ENCODE data around the gene ELP4. TPM values are rescaled to one million over a fixed set of nuclear protein-coding genes. Genes with fewer than 3 reads are reported as not detected.

The ELP4 gene
- total and polyA plus RNA-seq, 12 donors, result 10.5 to 30.4 (median 18.0) TPM

DNA sequence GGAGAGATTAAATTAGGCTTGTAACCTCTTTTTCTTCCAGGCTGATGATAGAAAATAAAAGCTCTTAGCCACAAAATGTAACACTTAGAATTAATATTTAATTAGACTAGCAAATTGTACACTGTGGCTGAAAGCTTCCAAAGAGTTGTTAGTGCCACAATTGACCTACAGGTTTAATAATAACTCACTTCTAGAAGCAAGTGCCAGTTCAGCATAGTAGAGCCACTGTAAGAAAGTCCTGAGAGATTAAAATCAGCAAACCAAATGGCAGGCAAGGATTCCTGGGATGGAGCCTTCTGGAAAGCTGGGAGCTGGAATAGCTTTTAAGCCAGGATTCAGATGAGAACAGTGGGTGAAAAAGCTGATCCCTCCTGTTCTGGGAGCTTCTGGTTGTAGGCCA is 131.0 kb downstream of the ELP4 start:
- Histone ChIP-seq H3K4me1 (replicated peaks in 1 of 2) (peaks cover 0 to 3% of the 10 kb centered on the region in 2 donors), H3K36me3 (replicated peaks in 1 of 2) (no peaks in the 10 kb centered on the region), H3K9me3 (replicated peaks in 1 of 3) (no peaks in the 10 kb centered on the region), H3K27ac (no peak overlapping the region), H3K27me3 (no peaks in the 10 kb centered on the region), H3K4me3 (no peak overlapping the region)
- DNase-seq, result no peak
- intact Hi-C loops (cut with DNase I), result no loop called here
- TF ChIP-seq POLR2A (IDR thresholded peaks at IDR 0.05), result no peak
- no peak for TF ChIP-seq CTCF (IDR thresholded peaks at IDR 0.05)

DNA sequence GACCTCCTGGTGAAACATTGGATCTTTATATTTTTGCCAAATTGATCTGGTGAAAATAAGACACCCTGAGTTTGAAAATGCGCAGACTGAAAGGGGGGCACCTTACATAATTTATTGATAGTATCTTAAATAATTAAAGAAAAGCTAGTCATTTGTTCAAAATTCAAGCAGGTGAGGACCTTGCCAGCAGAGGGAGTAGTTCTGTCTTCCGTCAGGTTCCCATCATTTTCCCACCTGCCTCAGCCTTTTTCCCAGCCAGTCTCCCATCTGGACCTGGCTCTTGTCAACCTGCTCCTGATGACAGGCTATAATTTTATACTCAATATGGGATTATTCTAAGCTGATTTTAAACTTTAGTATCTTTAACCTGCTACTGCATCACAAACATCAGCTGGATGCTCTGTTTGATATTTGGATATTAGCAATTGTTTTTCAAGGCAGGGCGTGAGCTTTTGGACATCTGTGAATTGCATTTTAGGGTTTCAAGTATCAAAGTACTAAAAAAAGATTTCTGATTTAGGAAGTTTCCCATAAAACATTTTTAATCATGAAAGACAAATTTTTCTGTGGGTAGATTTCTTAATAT is 132.0 kb downstream of the ELP4 start:
- intact Hi-C loops (cut with DNase I), result no loop called here
- Histone ChIP-seq H3K9me3 (replicated peaks in 1 of 3) (no peaks in the 10 kb centered on the region), H3K27me3 (no peaks in the 10 kb centered on the region), H3K36me3 (replicated peaks in 1 of 2) (no peaks in the 10 kb centered on the region), H3K27ac (no peak overlapping the region), H3K4me3 (no peak overlapping the region), H3K4me1 (replicated peaks in 1 of 2) (peaks cover 0 to 7% of the 10 kb centered on the region in 2 donors)
- peak in 6 of 7 donors; percentile 17 to 61 (median 25) for DNase-seq
- whole genome bisulfite sequencing, 4 donors, result 83 to 90% (median 86%) methylated on average over 3 of the region's 3 CpGs
- TF ChIP-seq POLR2A (IDR thresholded peaks at IDR 0.05) (no peak), CTCF (IDR thresholded peaks at IDR 0.05) (peak; percentile 26 to 52 (median 34))

DNA sequence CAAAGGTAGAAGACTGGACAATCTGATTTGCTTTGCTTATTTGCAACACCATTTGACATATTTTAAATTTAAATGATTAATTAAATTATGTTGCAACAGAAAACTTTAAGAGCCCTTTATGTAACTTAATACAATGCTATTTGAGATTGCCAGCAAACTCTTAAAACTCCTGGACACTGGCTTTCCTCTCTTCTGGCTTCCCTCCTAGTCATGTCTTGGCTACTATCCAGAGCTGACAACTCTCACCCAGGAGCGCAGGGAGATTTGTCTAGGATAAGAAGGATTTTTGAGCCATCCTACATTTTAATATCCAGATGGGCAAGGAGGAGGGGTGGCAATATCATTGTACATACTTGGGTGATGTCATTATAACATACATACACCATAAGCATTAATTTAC is 134.3 kb downstream of the ELP4 start:
- H3K4me3 ChIP-seq, result no peak overlapping the region
- no peaks in the 10 kb centered on the region for H3K9me3 ChIP-seq (replicated peaks in 1 of 3)
- WGBS, 4 donors, result 26 to 67% (median 46%) methylated on average over 1 of the region's 1 CpG
- H3K36me3 ChIP-seq (replicated peaks in 1 of 2), result no peaks in the 10 kb centered on the region
- intact Hi-C loops (cut with DNase I), result no loop called here
- DNase-seq, result peak in 5 of 7 donors; percentile 13 to 26 (median 14)
- H3K27ac ChIP-seq, result no peak overlapping the region
- peaks cover 0 to 7% of the 10 kb centered on the region in 2 donors for H3K4me1 ChIP-seq (replicated peaks in 1 of 2)
- no peak for TF ChIP-seq POLR2A (IDR thresholded peaks at IDR 0.05)
- no peak for TF ChIP-seq CTCF (IDR thresholded peaks at IDR 0.05)
- no peaks in the 10 kb centered on the region for H3K27me3 ChIP-seq

DNA sequence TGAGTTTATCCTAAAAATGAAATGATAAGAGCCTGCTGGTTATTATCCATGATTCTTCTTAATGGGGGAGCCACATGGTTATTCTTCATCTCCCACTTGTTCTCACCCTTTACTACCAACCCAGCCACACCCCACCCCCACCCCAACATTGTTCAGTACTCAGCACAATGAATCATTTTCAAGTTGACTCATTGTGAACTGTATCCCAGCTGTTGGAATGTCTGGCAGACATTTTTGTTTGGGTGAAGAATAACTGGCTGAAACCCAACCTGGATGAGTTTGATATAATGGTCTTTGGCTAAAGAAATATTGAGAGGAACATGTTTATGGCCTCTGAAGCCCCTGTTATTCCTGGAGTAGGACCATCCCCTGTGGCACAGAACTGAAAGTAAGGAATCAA is 136.2 kb downstream of the ELP4 start:
- H3K27me3 ChIP-seq, result no peaks in the 10 kb centered on the region
- no peaks in the 10 kb centered on the region for H3K36me3 ChIP-seq (replicated peaks in 1 of 2)
- TF ChIP-seq POLR2A (IDR thresholded peaks at IDR 0.05), result no peak
- TF ChIP-seq CTCF (IDR thresholded peaks at IDR 0.05), result no peak
- intact Hi-C loops (cut with DNase I), result no loop called here
- H3K9me3 ChIP-seq (replicated peaks in 1 of 3), result no peaks in the 10 kb centered on the region
- no peak overlapping the region for H3K27ac ChIP-seq
- no peak overlapping the region for H3K4me3 ChIP-seq
- DNase-seq, result peak in 5 of 7 donors; percentile 15 to 34 (median 24)
- peaks cover 0 to 7% of the 10 kb centered on the region in 2 donors for H3K4me1 ChIP-seq (replicated peaks in 1 of 2)
